ENCODE results near the gene GAD1. TPM values are rescaled to one million over a fixed set of nuclear protein-coding genes. Genes with fewer than 3 reads are reported as not detected.

The GAD1 gene
- total RNA-seq, 4 donors from 2014 or later = not detected

DNA sequence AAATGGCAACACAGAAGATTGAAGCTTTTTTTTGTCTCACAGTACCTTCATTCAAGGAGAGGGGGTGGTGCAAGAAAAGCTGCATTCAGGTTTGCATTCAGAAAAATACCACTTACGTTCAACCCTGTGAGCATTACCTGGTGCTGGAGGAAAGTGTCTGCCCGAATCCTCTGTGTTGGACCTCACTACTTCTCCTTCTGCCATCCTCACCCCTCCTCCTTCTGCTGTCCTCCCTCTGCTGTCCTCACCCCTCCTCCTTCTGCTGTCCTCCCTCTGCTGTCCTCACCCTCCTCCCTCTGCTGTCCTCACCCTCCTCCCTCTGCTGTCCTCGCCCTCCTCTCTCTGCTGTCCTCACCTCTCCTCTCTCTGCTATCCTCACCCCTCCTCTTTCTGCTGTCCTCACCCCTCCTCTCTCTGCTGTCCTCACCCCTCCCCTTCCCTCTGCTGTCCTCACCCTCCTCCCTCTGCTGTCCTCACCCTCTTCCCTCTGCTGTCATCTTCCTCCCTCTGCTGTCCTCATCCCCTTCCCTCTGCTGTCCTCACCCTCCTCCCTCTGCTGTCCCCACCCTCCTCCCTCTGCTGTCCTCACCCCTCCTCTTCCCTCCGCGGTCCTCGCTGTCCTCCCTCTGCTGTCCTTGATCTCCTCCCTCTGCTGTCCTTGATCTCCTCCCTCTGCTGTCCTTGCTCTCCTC lies 11.3 kb downstream of the GAD1 start:
- no peak for DNase-seq
- H3K4me3 ChIP-seq = no peak overlapping the region
- no peak overlapping the region for H3K27ac ChIP-seq
- peaks cover 11 to 41% (median 25%) of the 10 kb centered on the region in 3 donors for H3K27me3 ChIP-seq
- H3K9me3 ChIP-seq = no peaks in the 10 kb centered on the region
- no peak for TF ChIP-seq POLR2A (IDR thresholded peaks at IDR 0.05)
- TF ChIP-seq, protein P1, sequence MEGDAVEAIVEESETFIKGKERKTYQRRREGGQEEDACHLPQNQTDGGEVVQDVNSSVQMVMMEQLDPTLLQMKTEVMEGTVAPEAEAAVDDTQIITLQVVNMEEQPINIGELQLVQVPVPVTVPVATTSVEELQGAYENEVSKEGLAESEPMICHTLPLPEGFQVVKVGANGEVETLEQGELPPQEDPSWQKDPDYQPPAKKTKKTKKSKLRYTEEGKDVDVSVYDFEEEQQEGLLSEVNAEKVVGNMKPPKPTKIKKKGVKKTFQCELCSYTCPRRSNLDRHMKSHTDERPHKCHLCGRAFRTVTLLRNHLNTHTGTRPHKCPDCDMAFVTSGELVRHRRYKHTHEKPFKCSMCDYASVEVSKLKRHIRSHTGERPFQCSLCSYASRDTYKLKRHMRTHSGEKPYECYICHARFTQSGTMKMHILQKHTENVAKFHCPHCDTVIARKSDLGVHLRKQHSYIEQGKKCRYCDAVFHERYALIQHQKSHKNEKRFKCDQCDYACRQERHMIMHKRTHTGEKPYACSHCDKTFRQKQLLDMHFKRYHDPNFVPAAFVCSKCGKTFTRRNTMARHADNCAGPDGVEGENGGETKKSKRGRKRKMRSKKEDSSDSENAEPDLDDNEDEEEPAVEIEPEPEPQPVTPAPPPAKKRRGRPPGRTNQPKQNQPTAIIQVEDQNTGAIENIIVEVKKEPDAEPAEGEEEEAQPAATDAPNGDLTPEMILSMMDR (IDR thresholded peaks at IDR 0.05 in 4 of 5, conservative IDR thresholded peaks at IDR 0.05 in 1 of 5) = no peak
- peaks cover 0 to 8% of the 10 kb centered on the region in 2 donors for H3K4me1 ChIP-seq
- no peaks in the 10 kb centered on the region for H3K36me3 ChIP-seq
- in situ Hi-C loops (cut with MboI; ENCODE audit: low sequenced_read_pairs in 4 of 4) = no loop called here
- ATAC-seq = no peak
- intact Hi-C loops (cut with DNase I; ENCODE audit: low total_unique reads) = no loop called here

DNA sequence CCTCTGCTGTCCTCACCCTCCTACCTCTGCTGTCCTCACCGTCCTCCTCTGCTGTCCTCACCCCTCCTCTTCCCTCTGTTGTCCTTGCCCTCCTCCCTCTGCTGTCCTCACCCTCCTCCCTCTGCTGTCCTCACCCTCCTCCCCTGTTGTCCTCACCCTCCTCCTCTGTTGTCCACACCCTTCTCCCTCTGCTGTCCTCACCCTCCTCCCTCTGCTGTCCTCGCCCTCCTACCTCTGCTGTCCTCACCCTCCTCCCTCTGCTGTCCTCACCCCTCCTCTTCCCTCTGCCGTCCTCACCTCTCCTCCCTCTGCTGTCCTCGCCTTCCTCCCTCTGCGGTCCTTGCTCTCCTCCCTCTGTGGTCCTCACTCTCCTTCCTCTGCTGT lies 11.8 kb downstream of the GAD1 start:
- no peak for ATAC-seq
- peaks cover 0 to 2% of the 10 kb centered on the region in 2 donors for H3K4me1 ChIP-seq

DNA sequence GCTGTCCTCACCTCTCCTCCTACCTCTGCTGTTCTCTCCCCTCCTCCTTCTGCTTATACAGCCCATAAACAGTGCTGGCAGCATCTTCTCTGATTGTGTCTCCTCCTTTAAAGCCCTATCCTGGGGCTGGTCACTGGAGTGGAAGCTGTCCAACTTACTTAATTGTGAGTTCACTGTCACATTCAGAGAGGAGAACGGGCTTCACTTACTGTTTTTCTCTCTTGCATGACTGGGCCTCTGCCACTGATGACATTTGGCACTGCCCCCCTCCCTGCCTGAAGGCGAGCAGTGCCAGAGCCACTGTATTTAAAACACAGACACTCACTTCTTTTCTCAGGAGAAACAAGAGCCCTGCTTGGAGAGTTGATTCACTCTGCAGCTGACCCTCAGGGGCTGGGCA lies 12.3 kb downstream of the GAD1 start:
- Histone ChIP-seq H3K9me3 (no peaks in the 10 kb centered on the region), H3K4me3 (no peak overlapping the region), H3K27me3 (peaks cover under 1 to 31% (median 21%) of the 10 kb centered on the region in 3 donors), H3K36me3 (no peaks in the 10 kb centered on the region), H3K4me1 (no peaks in the 10 kb centered on the region), H3K27ac (no peak overlapping the region)
- DNase-seq (no peak), ATAC-seq (no peak)
- in situ Hi-C loops (cut with MboI; ENCODE audit: low sequenced_read_pairs in 4 of 4) (no loop called here), intact Hi-C loops (cut with DNase I; ENCODE audit: low total_unique reads) (no loop called here)
- TF ChIP-seq, protein P1 (IDR thresholded peaks at IDR 0.05 in 4 of 5, conservative IDR thresholded peaks at IDR 0.05 in 1 of 5) = no peak
- no peak for TF ChIP-seq POLR2A (IDR thresholded peaks at IDR 0.05)

More for the DNA sequence above, 11.8 kb downstream of the GAD1 start:
- H3K9me3 ChIP-seq = no peaks in the 10 kb centered on the region
- in situ Hi-C loops (cut with MboI; ENCODE audit: low sequenced_read_pairs in 4 of 4) (no loop called here), intact Hi-C loops (cut with DNase I; ENCODE audit: low total_unique reads) (no loop called here)
- H3K36me3 ChIP-seq = no peaks in the 10 kb centered on the region
- TF ChIP-seq, protein P1 (IDR thresholded peaks at IDR 0.05 in 4 of 5, conservative IDR thresholded peaks at IDR 0.05 in 1 of 5) = no peak
- no peak for TF ChIP-seq POLR2A (IDR thresholded peaks at IDR 0.05)
- H3K4me3 ChIP-seq = no peak overlapping the region
- H3K27ac ChIP-seq = no peak overlapping the region
- peaks cover 6 to 36% (median 25%) of the 10 kb centered on the region in 3 donors for H3K27me3 ChIP-seq
- DNase-seq = no peak

DNA sequence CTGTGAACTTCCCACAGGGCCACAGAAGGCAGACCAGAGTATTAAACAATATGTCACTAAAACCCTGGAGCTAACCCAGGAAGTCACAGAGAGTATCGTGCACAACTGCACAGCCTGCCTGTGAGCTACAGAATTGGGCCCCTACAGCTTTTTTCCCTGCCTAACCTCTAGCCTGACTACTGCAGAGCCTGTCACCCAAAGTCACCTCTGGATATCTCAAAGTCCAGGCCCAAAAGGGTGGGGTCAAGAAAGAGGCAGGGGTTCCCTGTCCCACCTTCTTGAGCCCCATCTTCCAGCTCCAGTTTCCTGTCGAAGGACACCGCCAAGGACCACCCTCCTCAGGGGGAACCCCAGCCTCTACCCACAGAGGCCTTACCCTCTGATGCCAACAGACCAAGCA lies 13.5 kb downstream of the GAD1 start:
- no peak for ATAC-seq
- intact Hi-C loops (cut with DNase I; ENCODE audit: low total_unique reads) = no loop called here
- TF ChIP-seq, protein P1 (IDR thresholded peaks at IDR 0.05 in 4 of 5, conservative IDR thresholded peaks at IDR 0.05 in 1 of 5) = no peak
- TF ChIP-seq POLR2A (IDR thresholded peaks at IDR 0.05) = no peak
- Histone ChIP-seq H3K4me3 (no peak overlapping the region), H3K4me1 (no peaks in the 10 kb centered on the region), H3K27me3 (peaks cover 0 to 22% (median 12%) of the 10 kb centered on the region in 3 donors), H3K9me3 (no peaks in the 10 kb centered on the region), H3K27ac (no peak overlapping the region), H3K36me3 (no peaks in the 10 kb centered on the region)
- in situ Hi-C loops (cut with MboI; ENCODE audit: low sequenced_read_pairs in 4 of 4) = no loop called here
- DNase-seq = no peak
